Fibroblast of villous mesenchyme (primary cell): ENCODE data around the gene CAMK1D. TPM values are rescaled to one million over a fixed set of nuclear protein-coding genes. Genes with fewer than 3 reads are reported as not detected.

Source experiments
- DNase-seq: peaks from one replicate; pipeline ENCODE4 v3.0.0-alpha.2; 2010; ENCODE audit warnings: low read depth
- H3K4me3 ChIP-seq: 2 replicates; pipeline ENCODE4 v1.5.1; 2011; ENCODE audit warnings: low read depth, mild to moderate bottlenecking, low read length
- CTCF ChIP-seq: IDR thresholded peaks from 2 replicates; pipeline ENCODE4 v1.5.1; 2012; ENCODE audit warnings: low read depth, mild to moderate bottlenecking, low read length; ENCODE audit not compliant: insufficient read depth
- total RNA-seq: library from RNA; depleted of rRNA; stranded (reverse); fragments of >200 nt; gene quantifications from 2 replicates; pipeline ENCODE4 v1.2.3, GENCODE V29; 2012

The CAMK1D gene
- total RNA-seq, 1 donor, result 1.3 TPM

- TF ChIP-seq CTCF, result no peak
- no peak for DNase-seq
- no peak overlapping the region for H3K4me3 ChIP-seq
Measured at GRCh38 chr10:12394241-12395033, 45.1 kb downstream of the CAMK1D start.

GRCh38 chr10:12396093-12396492 lies 46.7 kb downstream of the CAMK1D start:
- H3K4me3 ChIP-seq, result no peak overlapping the region
- no peak for DNase-seq

GRCh38 chr10:12396567-12396966 lies 47.2 kb downstream of the CAMK1D start:
- no peak for DNase-seq
- no peak for TF ChIP-seq CTCF
- no peak overlapping the region for H3K4me3 ChIP-seq

More at GRCh38 chr10:12396093-12396492, 46.7 kb downstream of the CAMK1D start:
- TF ChIP-seq CTCF, result no peak

GRCh38 chr10:12397147-12397896 lies 48.0 kb downstream of the CAMK1D start:
- no peak overlapping the region for H3K4me3 ChIP-seq
- TF ChIP-seq CTCF, result no peak
- no peak for DNase-seq

- H3K4me3 ChIP-seq, result no peak overlapping the region
- DNase-seq, result no peak
- no peak for TF ChIP-seq CTCF
Measured at GRCh38 chr10:12397941-12398340, 48.6 kb downstream of the CAMK1D start.

GRCh38 chr10:12400266-12400931 lies 51.1 kb downstream of the CAMK1D start:
- no peak for DNase-seq
- TF ChIP-seq CTCF, result no peak
- H3K4me3 ChIP-seq, result no peak overlapping the region
